ENCODE data around the gene HOXA11.

The HOXA11 gene

GRCh38 chr7:27189997-27190748, 5.1 kb upstream of the HOXA11 start:
- TF ChIP-seq TAF1 (IDR thresholded peaks at IDR 0.05; ENCODE audit: borderline replicate concordance, insufficient read depth, low read length) (no peak), SIN3A (IDR thresholded peaks at IDR 0.05; ENCODE audit: borderline replicate concordance, insufficient read depth, low read length) (no peak), POLR2AphosphoS5 (IDR thresholded peaks at IDR 0.05; ENCODE audit: low read depth, low read length) (no peak), REST (IDR thresholded peaks at IDR 0.05; ENCODE audit: insufficient read depth in 1 of 2, low read depth in 2 of 2, low read length in 2 of 2) (no peak), FOXP2 (optimal IDR thresholded peaks at IDR 0.05; ENCODE audit: borderline replicate concordance, extremely low read depth, extremely low read length, insufficient read depth) (no peak)

DNA sequence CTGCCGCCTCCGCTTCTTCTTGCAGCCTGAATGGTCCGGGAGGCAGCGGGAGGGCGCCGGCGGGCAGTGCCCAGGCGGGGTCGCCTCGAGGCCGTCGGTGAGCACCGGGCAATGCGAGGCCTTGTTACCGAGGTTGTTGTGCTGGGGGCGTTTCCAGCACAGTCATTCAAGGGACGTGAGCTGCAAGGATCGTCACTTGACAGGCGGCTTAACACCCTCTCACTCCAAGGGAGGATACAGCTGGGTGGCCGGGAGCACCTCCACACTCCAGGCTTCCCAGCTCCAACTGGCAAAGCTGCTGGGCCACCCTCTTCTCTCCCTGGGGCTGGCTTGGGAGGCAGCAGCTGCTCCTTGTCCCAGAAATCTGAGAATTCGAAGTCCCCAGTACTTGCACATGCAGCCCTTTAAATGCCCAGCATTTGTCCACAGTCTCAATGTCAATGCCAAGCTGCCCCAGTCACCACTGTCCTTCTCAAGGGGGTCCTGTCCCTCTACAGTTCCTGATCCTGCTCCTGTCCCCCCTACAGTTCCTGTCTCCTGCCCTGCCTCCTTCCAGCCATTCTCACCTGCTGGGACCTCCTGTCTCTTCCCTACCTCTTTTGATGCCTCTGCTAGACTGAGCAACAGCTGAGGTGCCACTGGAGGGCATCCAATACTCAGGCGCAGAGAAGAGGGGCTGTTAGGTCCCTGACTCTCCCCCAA, 4.4 kb upstream of the HOXA11 start:
- TF ChIP-seq TAF1 (IDR thresholded peaks at IDR 0.05; ENCODE audit: borderline replicate concordance, insufficient read depth, low read length) (no peak), FOXP2 (optimal IDR thresholded peaks at IDR 0.05; ENCODE audit: borderline replicate concordance, extremely low read depth, extremely low read length, insufficient read depth) (no peak), SIN3A (IDR thresholded peaks at IDR 0.05; ENCODE audit: borderline replicate concordance, insufficient read depth, low read length) (no peak), POLR2AphosphoS5 (IDR thresholded peaks at IDR 0.05; ENCODE audit: low read depth, low read length) (no peak), REST (IDR thresholded peaks at IDR 0.05; ENCODE audit: insufficient read depth in 1 of 2, low read depth in 2 of 2, low read length in 2 of 2) (no peak)

DNA sequence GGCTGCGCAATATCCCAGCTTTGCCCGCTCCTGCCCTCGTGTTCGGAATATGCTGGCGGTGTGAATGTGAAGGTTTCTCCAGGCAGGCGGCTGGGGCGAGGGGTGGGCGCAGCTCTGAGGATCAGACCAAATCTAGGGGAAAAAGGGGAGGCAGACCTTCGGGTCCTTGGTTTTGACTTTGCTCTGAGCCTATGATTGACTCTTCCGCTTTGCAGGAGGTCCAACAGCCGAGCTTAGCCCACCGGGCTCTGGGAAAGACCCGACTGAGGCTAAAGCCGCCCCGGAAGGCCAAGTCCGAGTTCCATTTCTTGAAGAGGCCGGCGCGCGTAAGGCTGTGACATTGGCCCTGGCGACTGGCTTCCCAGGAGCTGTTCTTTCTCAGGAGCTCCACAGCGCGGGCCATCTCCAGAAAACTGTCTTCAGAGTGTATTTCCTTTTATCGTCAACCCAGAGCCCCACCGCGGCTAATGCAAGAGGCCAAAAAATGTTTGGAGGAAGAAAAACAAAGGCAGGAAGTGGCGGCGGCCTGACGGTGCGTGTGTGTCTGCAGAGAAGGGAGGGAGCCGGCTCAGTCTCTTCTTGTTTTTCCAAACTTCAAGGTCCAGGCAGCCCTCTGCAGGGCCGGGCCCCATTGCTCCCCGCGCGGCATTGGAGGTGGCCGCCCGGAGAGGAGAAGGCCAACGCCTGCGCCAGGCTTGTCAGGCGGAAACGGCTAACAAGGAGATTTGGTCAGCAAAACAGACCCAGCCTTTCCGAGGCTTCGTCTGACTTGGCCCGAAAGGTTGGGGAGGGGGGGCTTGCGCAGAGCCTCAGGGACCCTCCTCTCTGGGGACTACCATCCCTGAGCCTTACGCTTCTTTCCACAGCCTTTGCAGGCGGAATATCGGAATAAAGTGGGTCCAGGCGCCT, 3.6 kb upstream of the HOXA11 start:
- TF ChIP-seq POLR2AphosphoS5 (IDR thresholded peaks at IDR 0.05; ENCODE audit: low read depth, low read length): no peak
- TF ChIP-seq SIN3A (IDR thresholded peaks at IDR 0.05; ENCODE audit: borderline replicate concordance, insufficient read depth, low read length): no peak
- TF ChIP-seq FOXP2 (optimal IDR thresholded peaks at IDR 0.05; ENCODE audit: borderline replicate concordance, extremely low read depth, extremely low read length, insufficient read depth): no peak
- TF ChIP-seq TAF1 (IDR thresholded peaks at IDR 0.05; ENCODE audit: borderline replicate concordance, insufficient read depth, low read length): no peak
- no peak for TF ChIP-seq REST (IDR thresholded peaks at IDR 0.05; ENCODE audit: insufficient read depth in 1 of 2, low read depth in 2 of 2, low read length in 2 of 2)

DNA sequence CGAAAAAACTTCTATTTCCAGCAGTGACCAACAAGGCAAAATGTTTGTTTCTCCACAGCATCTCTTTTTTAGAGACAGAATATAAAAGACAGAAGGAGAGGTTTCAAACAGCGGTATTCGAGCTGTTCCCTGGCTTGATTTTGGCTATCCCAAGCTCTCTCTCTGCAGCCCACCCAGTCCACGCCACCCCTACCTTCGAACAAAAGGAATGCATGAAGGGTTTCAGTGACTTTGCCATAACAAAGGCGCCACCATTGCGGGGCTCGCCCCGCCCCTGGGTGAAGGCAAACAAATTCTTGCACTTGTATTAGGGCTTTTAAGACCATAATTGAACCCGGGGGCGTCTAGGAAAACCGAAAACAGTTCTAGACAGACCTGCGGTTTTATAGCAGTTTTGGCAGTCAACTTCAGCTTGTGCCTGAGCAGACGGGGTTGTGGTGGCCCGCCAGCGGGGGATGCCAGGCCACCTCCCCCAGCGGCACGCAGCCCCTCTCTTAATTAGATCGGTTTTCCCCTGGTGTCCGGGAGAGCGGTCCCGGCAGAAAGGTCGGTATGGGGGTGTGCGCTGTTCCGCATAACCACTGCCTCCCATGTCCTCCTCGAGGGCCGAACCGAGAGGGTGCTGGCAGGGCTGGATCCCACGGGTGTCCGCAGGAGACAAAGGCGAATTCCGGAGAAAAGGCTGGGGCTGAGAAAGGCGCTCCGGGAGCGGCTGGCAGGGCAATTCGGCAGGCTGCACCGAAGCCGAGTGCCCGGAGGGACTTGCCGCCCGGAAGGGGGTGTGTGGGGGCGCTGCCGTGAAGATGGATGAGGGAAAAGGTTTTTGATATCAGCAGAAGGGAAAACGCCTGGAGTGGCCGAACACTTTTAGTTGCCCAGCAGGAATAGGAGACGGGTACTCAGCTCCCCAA, 2.7 kb upstream of the HOXA11 start:
- TF ChIP-seq POLR2AphosphoS5 (IDR thresholded peaks at IDR 0.05; ENCODE audit: low read depth, low read length): no peak
- TF ChIP-seq FOXP2 (optimal IDR thresholded peaks at IDR 0.05; ENCODE audit: borderline replicate concordance, extremely low read depth, extremely low read length, insufficient read depth): no peak
- TF ChIP-seq TAF1 (IDR thresholded peaks at IDR 0.05; ENCODE audit: borderline replicate concordance, insufficient read depth, low read length): no peak
- no peak for TF ChIP-seq REST (IDR thresholded peaks at IDR 0.05; ENCODE audit: insufficient read depth in 1 of 2, low read depth in 2 of 2, low read length in 2 of 2)
- no peak for TF ChIP-seq SIN3A (IDR thresholded peaks at IDR 0.05; ENCODE audit: borderline replicate concordance, insufficient read depth, low read length)

Data from PFSK-1 (cell line).